ENCODE measurements around the gene PCNX3. TPM values are rescaled to one million over a fixed set of nuclear protein-coding genes. Genes with fewer than 3 reads are reported as not detected.
A peak's percentile ranks its signal among the peaks of the same experiment; 100 is the strongest.

PCNX3 gene
- total and polyA plus RNA-seq, 2 of the 13 experiments (the other 11 are each of a cell fraction or from before 2014, with no cell fraction given) = 16.2 to 23.0 TPM

- CTCF ChIA-PET (ENCODE audit: low intra/inter-chr PET ratio, low total read pairs) = interaction anchor here (1.3 kb wide), 1 partner anchor 32 kb away, joined by 7 read pairs; no protein-coding TSS in a partner anchor
- Histone ChIP-seq H4K20me1 (ENCODE audit: insufficient read depth, low read length) (no peaks in the 10 kb centered on the region; the same call in 1 of the 2 replicates), H2AFZ (ENCODE audit: low read length) (no peak within 1 kb of the TSS), H3K4me3 (replicated peaks in 1 of 3; ENCODE audit: insufficient read depth in 1 of 3, low read depth in 2 of 3, low read length in 3 of 3) (peak within 1 kb of the TSS; percentile 85 to 99 (median 95); a peak in 5 of 6 replicates), H3K27me3 (ENCODE audit: control insufficient read depth in 1 of 2, insufficient read depth in 2 of 2, low read length in 2 of 2) (no peaks in the 10 kb centered on the region; a peak in 1 of 5 replicates), H3K9ac (ENCODE audit: insufficient read depth, low read depth, low read length) (peak within 1 kb of the TSS; percentile 88), H3K27ac (ENCODE audit: extremely low read length, insufficient read depth, low read length) (no peak within 1 kb of the TSS), H3K9me3 (ENCODE audit: low read length) (no peaks in the 10 kb centered on the region), H3K4me2 (ENCODE audit: low read depth, low read length) (peak within 1 kb of the TSS; percentile 92), H3K79me2 (ENCODE audit: insufficient read depth, low read length) (peaks cover 23% of the 10 kb centered on the region), H3K36me3 (replicated peaks in 1 of 2; ENCODE audit: control insufficient read depth in 1 of 2, insufficient read depth in 2 of 2, low read length in 2 of 2) (peaks cover 3 to 5% of the 10 kb centered on the region in 2 experiments; a peak in 2 of 5 replicates), H3K4me1 (ENCODE audit: insufficient read depth, low read length) (peaks cover 59% of the 10 kb centered on the region)
- ATAC-seq (no peak), FAIRE-seq (no peak), DNase-seq (ENCODE audit: low spot score) (no peak)
- no peak for TF ChIP-seq ZNF800 (CRISPR knock-in tag; IDR thresholded peaks at IDR 0.05)
- TF ChIP-seq ZFY (CRISPR knock-in tag; IDR thresholded peaks at IDR 0.05) = peak; percentile 29; the same call in 1 of the 2 replicates
- no peak for TF ChIP-seq ZNF816 (CRISPR knock-in tag; IDR thresholded peaks at IDR 0.05; ENCODE audit: borderline replicate concordance)
- peak; percentile 6; the same call in 1 of the 2 replicates for TF ChIP-seq ZFX (CRISPR knock-in tag; IDR thresholded peaks at IDR 0.05; ENCODE audit: low read depth)
- TF ChIP-seq RBFOX2 (IDR thresholded peaks at IDR 0.05; ENCODE audit: low read depth, low read length) = peak; percentile 48; the same call in 1 of the 2 replicates
- TF ChIP-seq KIAA2018 (CRISPR knock-in tag; IDR thresholded peaks at IDR 0.05; ENCODE audit: borderline replicate concordance) = no peak
- no peak for TF ChIP-seq MLXIP (CRISPR knock-in tag; IDR thresholded peaks at IDR 0.05; ENCODE audit: borderline replicate concordance)
- peak; percentile 17 for TF ChIP-seq HNRNPLL (IDR thresholded peaks at IDR 0.05; ENCODE audit: low read depth, low read length, poor library complexity, severe bottlenecking)
- BruUV-seq (replicated peaks) = no TSS peak
- in situ Hi-C loops (cut with HindIII; ENCODE audit: extremely low pct_ligation_motif_present, low pct_unique_long_range_greater_than_20kb) = no loop called here
- 84% methylated on average over 69 of the region's 86 CpGs for WGBS (ENCODE audit: low lambda C conversion rate)
- POLR2A ChIA-PET = interaction anchor here (0.6 to 1.8 kb wide), 2 partner anchors 12 to 32 kb away, joined by 3 to 8 read pairs; no protein-coding TSS in a partner anchor
- intact Hi-C loops (cut with micrococcal nuclease; ENCODE audit: unreplicated experiment) = no loop called here
Measured at GRCh38 chr11:65572356-65573051, 43.1 kb upstream of the PCNX3 start, which contains the start of gene FAM89B. Gene FAM89B (plus strand): TSS chr11:65572538. CDS start chr11:65572670, 132 bp downstream.
